CD14-positive monocyte (primary cell): ENCODE measurements around the gene SHB. TPM values are rescaled to one million over a fixed set of nuclear protein-coding genes. Genes with fewer than 3 reads are reported as not detected.

Experiments used
- DNase-seq, 3 donors: peaks; one replicate each; pipeline ENCODE4 v3.0.0-alpha.2; 2011 to 2022
- H2AFZ ChIP-seq: 2 replicates; pipeline ENCODE4 v1.6.0; 2012; ENCODE audit warnings: mild to moderate bottlenecking, low read depth, low read length, inconsistent platforms; ENCODE audit not compliant: insufficient read depth, poor library complexity, severe bottlenecking
- H3K27ac ChIP-seq, 2 donors: 1 replicate in 1 of 2; 2 replicates in 1 of 2; pipeline ENCODE4 v1.5.1; 2012 to 2013; ENCODE audit warnings: low read length in 2 of 2, control low read depth in 1 of 2, inconsistent platforms in 1 of 2, low read depth in 1 of 2, mild to moderate bottlenecking in 1 of 2
- H3K27me3 ChIP-seq, 2 donors: one replicate each; pipeline versions ENCODE4 v1.6.0 to v1.6.1; 2011 to 2013; ENCODE audit warnings: low read length in 2 of 2; ENCODE audit not compliant: control insufficient read depth in 2 of 2, insufficient read depth in 2 of 2
- H3K36me3 ChIP-seq, 2 donors: replicated peaks in 1 of 2; 1 replicate in 1 of 2; 2 replicates in 1 of 2; pipeline versions ENCODE4 v1.5.1 to v1.6.1; 2012 to 2013; ENCODE audit warnings: low read length in 2 of 2, control low read depth in 1 of 2, inconsistent platforms in 1 of 2, mild to moderate bottlenecking in 1 of 2; ENCODE audit not compliant: insufficient read depth in 2 of 2, control insufficient read depth in 1 of 2
- H3K4me1 ChIP-seq, 2 donors: 1 replicate in 1 of 2; 2 replicates in 1 of 2; pipeline versions ENCODE4 v1.5.1 to v1.6.1; 2012 to 2013; ENCODE audit warnings: low read length in 2 of 2, control low read depth in 1 of 2, inconsistent platforms in 1 of 2, mild to moderate bottlenecking in 1 of 2, moderate library complexity in 1 of 2; ENCODE audit not compliant: insufficient read depth in 2 of 2, control insufficient read depth in 1 of 2
- H3K4me2 ChIP-seq: replicated peaks from 2 replicates; pipeline ENCODE3; 2012; ENCODE audit warnings: low read length, moderate library complexity, mild to moderate bottlenecking; ENCODE audit not compliant: poor library complexity, severe bottlenecking; ENCODE audit errors: extremely low read depth
- H3K4me3 ChIP-seq, 3 experiments: fragments of 200-600 bp in 1 of 3; sonication (generic) in 1 of 3; replicated peaks in 1 of 3; 1 replicate in 2 of 3; 2 replicates in 1 of 3; pipeline ENCODE4 v1.5.1; 2011 to 2013; ENCODE audit warnings: low read length in 3 of 3, mild to moderate bottlenecking in 3 of 3, control low read depth in 2 of 3, low read depth in 2 of 3, inconsistent platforms in 1 of 3, moderate library complexity in 1 of 3
- H3K79me2 ChIP-seq: 2 replicates; pipeline ENCODE4 v1.6.0; 2012; ENCODE audit warnings: mild to moderate bottlenecking, control low read depth, inconsistent platforms, low read length, moderate library complexity; ENCODE audit not compliant: insufficient read depth
- H3K9ac ChIP-seq: 2 replicates; pipeline ENCODE4 v1.6.0; 2017; ENCODE audit warnings: low read length, mild to moderate bottlenecking; ENCODE audit not compliant: insufficient read depth, poor library complexity, severe bottlenecking
- H3K9me3 ChIP-seq, 2 donors: replicated peaks in 1 of 2; 1 replicate in 1 of 2; 2 replicates in 1 of 2; pipeline versions ENCODE4 v1.5.1 to v1.6.1; 2012 to 2013; ENCODE audit warnings: low read length in 2 of 2, control low read depth in 1 of 2; ENCODE audit not compliant: control insufficient read depth in 1 of 2, insufficient read depth in 1 of 2
- H4K20me1 ChIP-seq: 2 replicates; pipeline ENCODE4 v1.6.0; 2012; ENCODE audit warnings: mild to moderate bottlenecking, low read length, control low read depth, moderate library complexity; ENCODE audit not compliant: insufficient read depth
- H3K27ac Mint-ChIP-seq, 7 donors: one replicate each; pipeline ENCODE4 v1.8.0; 2020; ENCODE audit warnings: mild to moderate bottlenecking in 7 of 7, mixed read lengths in 7 of 7, moderate library complexity in 6 of 7, inconsistent platforms in 2 of 7
- H3K27me3 Mint-ChIP-seq, 3 donors: one replicate each; pipeline ENCODE4 v1.8.0; 2021 to 2022; ENCODE audit warnings: low read depth in 3 of 3, mild to moderate bottlenecking in 3 of 3, mixed read lengths in 3 of 3, moderate library complexity in 3 of 3, inconsistent platforms in 1 of 3
- H3K36me3 Mint-ChIP-seq, 2 donors: one replicate each; pipeline ENCODE4 v1.8.0; 2020; ENCODE audit warnings: mixed read lengths in 2 of 2, inconsistent platforms in 1 of 2, mild to moderate bottlenecking in 1 of 2
- H3K4me1 Mint-ChIP-seq: one replicate; pipeline ENCODE4 v1.8.0; 2020; ENCODE audit warnings: mild to moderate bottlenecking, mixed read lengths
- H3K4me3 Mint-ChIP-seq, 2 donors: one replicate each; pipeline ENCODE4 v1.8.0; 2020; ENCODE audit warnings: mild to moderate bottlenecking in 2 of 2, mixed read lengths in 2 of 2, moderate library complexity in 1 of 2
- H3K9me3 Mint-ChIP-seq, 7 donors: one replicate each; pipeline ENCODE4 v1.8.0; 2020 to 2022; ENCODE audit warnings: mixed read lengths in 7 of 7, mild to moderate bottlenecking in 6 of 7, moderate library complexity in 6 of 7, inconsistent platforms in 2 of 7
- CTCF ChIP-seq: fragments of 200-600 bp; IDR thresholded peaks from one replicate; pipeline ENCODE4 v1.8.0; 2022; ENCODE audit warnings: antibody characterized with exemption, mild to moderate bottlenecking
- WGBS: methylation state at CpG from one replicate; pipeline ENCODE4 v1.1.5; 2013; ENCODE audit warnings: missing lambda C conversion rate; ENCODE audit not compliant: insufficient coverage; 5-methylcytosine and 5-hydroxymethylcytosine counted together
- intact Hi-C, 2 donors: fragments of 100-400 bp; cut with micrococcal nuclease; formaldehyde crosslinking; loops; one replicate each; pipeline versions ENCODE4 v1.15.0 to v1.15.1; 2023
- polyA plus RNA-seq, 3 donors: library from polyadenylated mRNA; depleted of rRNA in 1 of 3; unstranded in 2 of 3; stranded (reverse) in 1 of 3; fragments of 300-500 nt in 2 of 3; fragments of >200 nt in 1 of 3; fragmentation: Illumina TruSeq in 2 of 3; gene quantifications; 1 replicate in 2 of 3; 2 replicates in 1 of 3; pipeline ENCODE4 v1.2.3, GENCODE V29; 2012 to 2021

SHB gene
- polyA plus RNA-seq, 3 donors, result 0.27 to 1.3 (median 0.31) TPM

- no peak overlapping the region for H3K9ac ChIP-seq
- H3K27ac ChIP-seq, result no peak overlapping the region
- Mint-ChIP-seq H3K27ac (no peak overlapping the region), H3K27me3 (peaks cover 0 to 2% (median 0%) of the 10 kb centered on the region in 3 donors), H3K4me3 (no peak overlapping the region), H3K9me3 (peaks cover 0 to 1% (median 0%) of the 10 kb centered on the region in 7 donors), H3K36me3 (no peaks in the 10 kb centered on the region), H3K4me1 (peaks cover 30% of the 10 kb centered on the region)
- no peaks in the 10 kb centered on the region for H3K79me2 ChIP-seq
- H3K4me2 ChIP-seq, result no peak overlapping the region
- WGBS, result 100% methylated on average over 1 of the region's 2 CpGs
- DNase-seq, result no peak
- no peaks in the 10 kb centered on the region for H3K36me3 ChIP-seq
- H3K4me1 ChIP-seq, result peaks cover 6 to 13% of the 10 kb centered on the region in 2 donors
- intact Hi-C loops, result loop anchor here (5.0 kb wide), 2 partner anchors 172 to 177 kb away; no protein-coding TSS in a partner anchor
- no peaks in the 10 kb centered on the region for H4K20me1 ChIP-seq
- no peak overlapping the region for H3K4me3 ChIP-seq
- H2AFZ ChIP-seq, result peak overlapping the region; percentile 12
- no peaks in the 10 kb centered on the region for H3K9me3 ChIP-seq
- no peaks in the 10 kb centered on the region for H3K27me3 ChIP-seq
- no peak for TF ChIP-seq CTCF
Observed at GRCh38 chr9:38089387-38090165, 20.5 kb upstream of the SHB start.

- Mint-ChIP-seq H3K4me1 (peaks cover 43% of the 10 kb centered on the region), H3K9me3 (peaks cover 0 to 1% (median 0%) of the 10 kb centered on the region in 7 donors), H3K27ac (no peak overlapping the region), H3K4me3 (no peak overlapping the region), H3K36me3 (no peaks in the 10 kb centered on the region), H3K27me3 (peaks cover 0 to 2% (median 2%) of the 10 kb centered on the region in 3 donors)
- no peak overlapping the region for H3K27ac ChIP-seq
- peak; percentile 98 for TF ChIP-seq CTCF
- no peak overlapping the region for H2AFZ ChIP-seq
- H3K9ac ChIP-seq, result no peak overlapping the region
- intact Hi-C loops, result loop anchor here in 1 of 2 donors (5.0 kb wide), 1 partner anchor 171 kb away; no protein-coding TSS in a partner anchor
- no peaks in the 10 kb centered on the region for H4K20me1 ChIP-seq
- no peaks in the 10 kb centered on the region for H3K9me3 ChIP-seq
- no peaks in the 10 kb centered on the region for H3K79me2 ChIP-seq
- 29% methylated on average over 5 of the region's 7 CpGs for WGBS
- no peak overlapping the region for H3K4me3 ChIP-seq
- no peaks in the 10 kb centered on the region for H3K27me3 ChIP-seq
- H3K4me2 ChIP-seq, result no peak overlapping the region
- DNase-seq, result peak in 2 of 3 donors; percentile 61
- peaks cover 19 to 26% of the 10 kb centered on the region in 2 donors for H3K4me1 ChIP-seq
- no peaks in the 10 kb centered on the region for H3K36me3 ChIP-seq
Observed at GRCh38 chr9:38088006-38088925, 19.2 kb upstream of the SHB start.
